ENCODE results near the gene TREM1.
"Not testable (repeated sequence)": the region's sequence is repeated elsewhere in the genome, so short reads cannot be mapped to it uniquely, and the experiment has no call there.

TREM1 gene

GRCh38 chr6:41247882-41248705 is 38.4 kb downstream of the TREM1 start:
- CTCF ChIA-PET, result no interaction called here
- no peak for DNase-seq (ENCODE audit: low read depth, low spot score)
- TF ChIP-seq CTCF (IDR thresholded peaks at IDR 0.05; ENCODE audit: insufficient read depth, low read length, missing control alignments), result no peak
- POLR2A ChIA-PET, result no interaction called here
- no peak overlapping the region for H3K4me3 ChIP-seq (ENCODE audit: low read depth, low read length)

- ChIA-PET POLR2A (no interaction called here), CTCF (no interaction called here)
- TF ChIP-seq CTCF (IDR thresholded peaks at IDR 0.05; ENCODE audit: insufficient read depth, low read length, missing control alignments), result no peak
- no peak for DNase-seq (ENCODE audit: low read depth, low spot score)
- H3K4me3 ChIP-seq (ENCODE audit: low read depth, low read length), result no peak overlapping the region
These were observed 39.1 kb downstream of the TREM1 start for GRCh38 chr6:41247288-41247865.

DNA sequence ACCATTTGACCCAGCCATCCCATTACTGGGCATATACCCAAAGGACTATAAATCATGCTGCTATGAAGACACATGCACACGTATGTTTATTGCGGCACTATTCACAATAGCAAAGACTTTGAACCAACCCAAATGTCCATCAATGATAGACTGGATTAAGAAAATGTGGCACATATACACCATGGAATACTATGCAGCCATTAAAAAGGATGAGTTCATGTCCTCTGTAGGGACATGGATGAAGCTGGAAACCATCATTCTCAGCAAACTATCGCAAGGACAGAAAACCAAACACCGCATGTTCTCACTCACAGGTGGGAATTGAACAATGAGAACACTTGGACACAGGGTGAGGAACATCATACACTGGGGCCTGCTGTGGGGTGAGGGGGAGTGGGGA is 40.0 kb downstream of the TREM1 start:
- H3K4me3 ChIP-seq (ENCODE audit: low read depth, low read length); CTCF ChIA-PET; POLR2A ChIA-PET; DNase-seq (ENCODE audit: low read depth, low spot score): not testable (repeated sequence)

DNA sequence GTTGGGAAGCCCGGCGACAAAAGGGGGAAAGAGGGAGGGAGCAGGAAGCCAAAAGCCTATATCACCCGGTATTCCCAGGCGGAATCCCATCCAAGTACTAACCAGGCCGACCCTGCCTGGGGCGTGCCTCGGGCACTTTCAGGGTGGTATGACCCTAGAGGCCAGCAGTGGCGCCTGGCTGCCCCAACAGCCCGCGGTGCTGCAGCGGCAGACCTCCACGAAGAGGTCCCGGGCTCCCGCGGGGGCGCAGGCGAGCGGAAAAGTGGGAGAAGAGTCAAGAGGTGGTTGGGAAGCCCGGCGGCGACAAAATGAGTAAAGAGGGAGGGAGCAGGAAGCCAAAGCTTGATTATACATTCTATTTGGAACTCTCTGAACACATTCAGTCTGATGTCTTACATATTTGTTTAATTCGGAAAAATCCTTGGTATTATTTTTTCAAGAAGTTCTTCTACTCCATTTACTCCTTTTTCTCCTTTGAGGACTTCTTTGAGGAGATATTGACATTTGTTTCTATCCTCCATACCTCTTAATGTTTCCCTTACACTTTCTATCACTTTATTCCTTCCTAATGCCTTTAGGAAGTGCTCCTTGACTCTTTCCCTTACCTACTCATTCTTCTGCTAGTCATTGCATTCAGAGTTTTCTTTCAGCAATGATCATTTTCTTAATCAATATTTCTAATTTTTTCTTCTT is 46.9 kb downstream of the TREM1 start:
- no peak for TF ChIP-seq CTCF (IDR thresholded peaks at IDR 0.05; ENCODE audit: insufficient read depth, low read length, missing control alignments)
- DNase-seq (ENCODE audit: low read depth, low spot score), result no peak
- no peak overlapping the region for H3K4me3 ChIP-seq (ENCODE audit: low read depth, low read length)
- POLR2A ChIA-PET, result no interaction called here
- CTCF ChIA-PET, result no interaction called here

- CTCF ChIA-PET, result no interaction called here
- POLR2A ChIA-PET, result no interaction called here
- no peak for TF ChIP-seq CTCF (IDR thresholded peaks at IDR 0.05; ENCODE audit: insufficient read depth, low read length, missing control alignments)
- no peak overlapping the region for H3K4me3 ChIP-seq (ENCODE audit: low read depth, low read length)
- DNase-seq (ENCODE audit: low read depth, low spot score), result no peak
These were observed 49.4 kb downstream of the TREM1 start for GRCh38 chr6:41237128-41237527.

GRCh38 chr6:41236276-41236675 is 50.2 kb downstream of the TREM1 start:
- no peak for TF ChIP-seq CTCF (IDR thresholded peaks at IDR 0.05; ENCODE audit: insufficient read depth, low read length, missing control alignments)
- H3K4me3 ChIP-seq (ENCODE audit: low read depth, low read length), result no peak overlapping the region
- ChIA-PET POLR2A (no interaction called here), CTCF (no interaction called here)
- DNase-seq (ENCODE audit: low read depth, low spot score), result no peak
